ENCODE data around the gene NSMF. TPM values are rescaled to one million over a fixed set of nuclear protein-coding genes. Genes with fewer than 3 reads are reported as not detected.

Gene NSMF
- total and polyA plus RNA-seq, 2 donors (not counting 3 experiments of a cell fraction or from before 2014, with no cell fraction given): 43.3 to 53.7 TPM

DNA sequence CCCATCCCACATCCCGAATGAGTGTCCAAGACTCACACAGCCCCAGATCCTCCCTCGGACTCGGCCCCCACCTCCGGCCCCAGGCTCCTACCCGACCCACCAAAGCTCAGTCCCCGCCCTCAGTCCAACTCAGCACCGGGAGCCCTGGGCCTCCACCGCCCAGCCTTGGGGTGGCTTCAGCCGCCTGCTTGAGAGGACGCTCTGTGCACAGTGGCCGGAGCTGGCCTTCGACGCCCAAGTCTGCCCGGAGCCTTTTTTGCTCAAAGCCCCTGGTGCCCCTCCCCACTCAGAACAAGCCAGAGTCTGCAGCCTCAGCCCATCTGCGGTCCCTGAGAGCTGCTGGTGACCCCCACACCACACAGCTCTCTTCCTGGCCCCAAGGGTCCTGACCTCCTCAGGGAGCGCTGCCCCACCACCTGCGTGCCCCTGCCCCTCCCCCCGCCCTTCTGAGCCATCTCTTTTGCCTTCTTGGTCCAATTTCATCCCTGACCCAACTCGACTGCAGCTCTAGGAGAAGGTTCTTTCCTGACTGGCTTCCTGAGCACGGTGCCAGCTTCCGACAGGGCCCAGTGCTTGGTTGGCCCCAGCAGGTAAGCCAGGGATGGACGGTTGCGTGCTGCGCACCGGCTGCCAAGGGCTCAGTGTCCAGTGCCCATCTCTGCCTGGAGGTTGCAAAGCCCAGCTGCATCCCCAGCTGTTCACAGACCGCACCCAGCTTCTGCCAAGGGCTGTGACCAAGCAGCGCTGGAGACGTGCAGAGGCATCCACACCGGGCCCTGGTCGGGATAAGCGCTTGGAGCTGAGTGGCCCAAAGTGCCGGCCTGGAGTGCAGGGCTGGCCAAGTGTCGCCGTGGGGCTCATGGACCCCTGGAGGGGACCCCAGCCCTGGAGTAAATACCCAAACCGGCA, 27.7 kb upstream of the NSMF start:
- intact Hi-C loops (cut with micrococcal nuclease) (no loop called here), dilution Hi-C loops (cut with MboI; ENCODE audit: extremely low pct_ligation_motif_present, low sequenced_read_pairs) (no loop called here)
- Histone ChIP-seq H3K4me2 (ENCODE audit: insufficient read depth, low read length) (no peak overlapping the region), H3K27ac (ENCODE audit: insufficient read depth, low read depth, low read length) (no peak overlapping the region), H3K9me1 (replicated peaks; ENCODE audit: control insufficient read depth, extremely low read depth, insufficient read depth, low read length) (no peaks in the 10 kb centered on the region), H3K79me2 (ENCODE audit: control insufficient read depth, insufficient read depth, low read length) (no peaks in the 10 kb centered on the region), H2AFZ (ENCODE audit: low read depth, low read length) (no peak overlapping the region), H3K4me1 (ENCODE audit: control insufficient read depth, extremely low read depth, insufficient read depth, low read length) (peaks cover 6% of the 10 kb centered on the region), H3K4me3 (replicated peaks in 1 of 3; ENCODE audit: insufficient read depth in 1 of 3, low read depth in 1 of 3, low read length in 3 of 3) (no peak overlapping the region), H3K36me3 (ENCODE audit: control insufficient read depth in 2 of 2, extremely low read depth in 1 of 2, insufficient read depth in 2 of 2, low read length in 2 of 2) (no peaks in the 10 kb centered on the region), H3K9ac (replicated peaks; ENCODE audit: extremely low read depth, insufficient read depth, low read length) (no peak overlapping the region), H3K27me3 (ENCODE audit: control insufficient read depth in 2 of 2, insufficient read depth in 2 of 2, low read length in 2 of 2) (no peaks in the 10 kb centered on the region), H4K20me1 (replicated peaks; ENCODE audit: control insufficient read depth, extremely low read depth, insufficient read depth, low read length) (no peaks in the 10 kb centered on the region), H3K9me3 (replicated peaks; ENCODE audit: control insufficient read depth, insufficient read depth, low read length) (no peaks in the 10 kb centered on the region)
- CTCF ChIA-PET: interaction anchor here (0.6 to 0.9 kb wide), 2 partner anchors 19 to 64 kb away, joined by 3 to 6 read pairs; partner anchors contain the start of genes EXD3 and NOXA1
- FAIRE-seq: no peak
- POLR2A ChIA-PET: no interaction called here
- no peak for TF ChIP-seq POLR2A (IDR thresholded peaks at IDR 0.05; ENCODE audit: low read depth, low read length)
- no peak for TF ChIP-seq EZH2 (IDR thresholded peaks at IDR 0.05; ENCODE audit: borderline replicate concordance, low read depth, low read length, severe bottlenecking)
- TF ChIP-seq GATA2 (IDR thresholded peaks at IDR 0.05; ENCODE audit: insufficient read depth, insufficient read length, low read depth, low read length): no peak
- TF ChIP-seq MYC (IDR thresholded peaks at IDR 0.05; ENCODE audit: low read depth, low read length): no peak
- TF ChIP-seq JUN (IDR thresholded peaks at IDR 0.05; ENCODE audit: borderline replicate concordance, insufficient read depth, insufficient read length, low read depth): no peak
- TF ChIP-seq FOS (IDR thresholded peaks at IDR 0.05; ENCODE audit: borderline replicate concordance, insufficient read depth, low read length): no peak
- TF ChIP-seq, protein P1, sequence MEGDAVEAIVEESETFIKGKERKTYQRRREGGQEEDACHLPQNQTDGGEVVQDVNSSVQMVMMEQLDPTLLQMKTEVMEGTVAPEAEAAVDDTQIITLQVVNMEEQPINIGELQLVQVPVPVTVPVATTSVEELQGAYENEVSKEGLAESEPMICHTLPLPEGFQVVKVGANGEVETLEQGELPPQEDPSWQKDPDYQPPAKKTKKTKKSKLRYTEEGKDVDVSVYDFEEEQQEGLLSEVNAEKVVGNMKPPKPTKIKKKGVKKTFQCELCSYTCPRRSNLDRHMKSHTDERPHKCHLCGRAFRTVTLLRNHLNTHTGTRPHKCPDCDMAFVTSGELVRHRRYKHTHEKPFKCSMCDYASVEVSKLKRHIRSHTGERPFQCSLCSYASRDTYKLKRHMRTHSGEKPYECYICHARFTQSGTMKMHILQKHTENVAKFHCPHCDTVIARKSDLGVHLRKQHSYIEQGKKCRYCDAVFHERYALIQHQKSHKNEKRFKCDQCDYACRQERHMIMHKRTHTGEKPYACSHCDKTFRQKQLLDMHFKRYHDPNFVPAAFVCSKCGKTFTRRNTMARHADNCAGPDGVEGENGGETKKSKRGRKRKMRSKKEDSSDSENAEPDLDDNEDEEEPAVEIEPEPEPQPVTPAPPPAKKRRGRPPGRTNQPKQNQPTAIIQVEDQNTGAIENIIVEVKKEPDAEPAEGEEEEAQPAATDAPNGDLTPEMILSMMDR (IDR thresholded peaks at IDR 0.05; ENCODE audit: extremely low read depth in 1 of 2, insufficient read depth in 1 of 2, low read depth in 1 of 2, low read length in 2 of 2): no peak
- BruUV-seq (replicated peaks): no TSS peak
- no peak for DNase-seq (ENCODE audit: low read depth, low spot score)
